ENCODE measurements around the gene PADI6.

GRCh38 chr1:17423781-17424245 is 51.8 kb downstream of the PADI6 start:
- TF ChIP-seq, protein P1, sequence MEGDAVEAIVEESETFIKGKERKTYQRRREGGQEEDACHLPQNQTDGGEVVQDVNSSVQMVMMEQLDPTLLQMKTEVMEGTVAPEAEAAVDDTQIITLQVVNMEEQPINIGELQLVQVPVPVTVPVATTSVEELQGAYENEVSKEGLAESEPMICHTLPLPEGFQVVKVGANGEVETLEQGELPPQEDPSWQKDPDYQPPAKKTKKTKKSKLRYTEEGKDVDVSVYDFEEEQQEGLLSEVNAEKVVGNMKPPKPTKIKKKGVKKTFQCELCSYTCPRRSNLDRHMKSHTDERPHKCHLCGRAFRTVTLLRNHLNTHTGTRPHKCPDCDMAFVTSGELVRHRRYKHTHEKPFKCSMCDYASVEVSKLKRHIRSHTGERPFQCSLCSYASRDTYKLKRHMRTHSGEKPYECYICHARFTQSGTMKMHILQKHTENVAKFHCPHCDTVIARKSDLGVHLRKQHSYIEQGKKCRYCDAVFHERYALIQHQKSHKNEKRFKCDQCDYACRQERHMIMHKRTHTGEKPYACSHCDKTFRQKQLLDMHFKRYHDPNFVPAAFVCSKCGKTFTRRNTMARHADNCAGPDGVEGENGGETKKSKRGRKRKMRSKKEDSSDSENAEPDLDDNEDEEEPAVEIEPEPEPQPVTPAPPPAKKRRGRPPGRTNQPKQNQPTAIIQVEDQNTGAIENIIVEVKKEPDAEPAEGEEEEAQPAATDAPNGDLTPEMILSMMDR (IDR thresholded peaks at IDR 0.05), result no peak
- TF ChIP-seq POLR2A (IDR thresholded peaks at IDR 0.05), result no peak
